B cell (primary cell): Measurements from ENCODE around the gene CELF2.

Experiments
- EZH2 ChIP-seq: IDR thresholded peaks from 2 replicates; pipeline ENCODE4 v1.6.1; 2012; ENCODE audit warnings: borderline replicate concordance, low read depth, mild to moderate bottlenecking, moderate library complexity, low read length; ENCODE audit not compliant: insufficient read depth, poor library complexity, severe bottlenecking
- TF ChIP-seq, protein P1 (sequence below): fragments of 200-600 bp; IDR thresholded peaks from one replicate; pipeline ENCODE4 v1.8.0; 2022; ENCODE audit warnings: antibody characterized with exemption, mild to moderate bottlenecking

GRCh38 chr10:11301571-11302111 lies 284.0 kb downstream of the CELF2 start:
- TF ChIP-seq, protein P1, sequence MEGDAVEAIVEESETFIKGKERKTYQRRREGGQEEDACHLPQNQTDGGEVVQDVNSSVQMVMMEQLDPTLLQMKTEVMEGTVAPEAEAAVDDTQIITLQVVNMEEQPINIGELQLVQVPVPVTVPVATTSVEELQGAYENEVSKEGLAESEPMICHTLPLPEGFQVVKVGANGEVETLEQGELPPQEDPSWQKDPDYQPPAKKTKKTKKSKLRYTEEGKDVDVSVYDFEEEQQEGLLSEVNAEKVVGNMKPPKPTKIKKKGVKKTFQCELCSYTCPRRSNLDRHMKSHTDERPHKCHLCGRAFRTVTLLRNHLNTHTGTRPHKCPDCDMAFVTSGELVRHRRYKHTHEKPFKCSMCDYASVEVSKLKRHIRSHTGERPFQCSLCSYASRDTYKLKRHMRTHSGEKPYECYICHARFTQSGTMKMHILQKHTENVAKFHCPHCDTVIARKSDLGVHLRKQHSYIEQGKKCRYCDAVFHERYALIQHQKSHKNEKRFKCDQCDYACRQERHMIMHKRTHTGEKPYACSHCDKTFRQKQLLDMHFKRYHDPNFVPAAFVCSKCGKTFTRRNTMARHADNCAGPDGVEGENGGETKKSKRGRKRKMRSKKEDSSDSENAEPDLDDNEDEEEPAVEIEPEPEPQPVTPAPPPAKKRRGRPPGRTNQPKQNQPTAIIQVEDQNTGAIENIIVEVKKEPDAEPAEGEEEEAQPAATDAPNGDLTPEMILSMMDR = no peak
- no peak for TF ChIP-seq EZH2
